ENCODE measurements around the gene NADSYN1. TPM values are rescaled to one million over a fixed set of nuclear protein-coding genes. Genes with fewer than 3 reads are reported as not detected.

Gene NADSYN1
- total RNA-seq, 4 donors from 2014 or later, result 144 to 271 (median 195) TPM

- H3K4me3 ChIP-seq, result no peak overlapping the region
- no peak for DNase-seq
- no peak overlapping the region for H3K27ac ChIP-seq
- in situ Hi-C loops (cut with MboI; ENCODE audit: low pct_ligation_motif_present in 1 of 4, low pct_unique_long_range_greater_than_20kb in 1 of 4, low sequenced_read_pairs in 3 of 4), result no loop called here
- intact Hi-C loops (cut with DNase I; ENCODE audit: low total_unique reads), result no loop called here
- WGBS, 2 donors (ENCODE audit: low coverage in 1 of 2), result 95% methylated on average over 19 of the region's 19 CpGs; no CpG with 5 or more reads in 1 of the 2 donors
- no peaks in the 10 kb centered on the region for H3K27me3 ChIP-seq
- TF ChIP-seq CTCF (IDR thresholded peaks at IDR 0.05) (no peak), EP300 (IDR thresholded peaks at IDR 0.05; ENCODE audit: low read depth) (no peak), POLR2AphosphoS5 (IDR thresholded peaks at IDR 0.05) (no peak)
- peaks cover 0 to 42% (median 20%) of the 10 kb centered on the region in 4 donors for H3K36me3 ChIP-seq
- H3K9me3 ChIP-seq, result no peaks in the 10 kb centered on the region
- H3K4me1 ChIP-seq, result no peaks in the 10 kb centered on the region
Measured at GRCh38 chr11:71491531-71491930, 38.5 kb downstream of the NADSYN1 start.

DNA sequence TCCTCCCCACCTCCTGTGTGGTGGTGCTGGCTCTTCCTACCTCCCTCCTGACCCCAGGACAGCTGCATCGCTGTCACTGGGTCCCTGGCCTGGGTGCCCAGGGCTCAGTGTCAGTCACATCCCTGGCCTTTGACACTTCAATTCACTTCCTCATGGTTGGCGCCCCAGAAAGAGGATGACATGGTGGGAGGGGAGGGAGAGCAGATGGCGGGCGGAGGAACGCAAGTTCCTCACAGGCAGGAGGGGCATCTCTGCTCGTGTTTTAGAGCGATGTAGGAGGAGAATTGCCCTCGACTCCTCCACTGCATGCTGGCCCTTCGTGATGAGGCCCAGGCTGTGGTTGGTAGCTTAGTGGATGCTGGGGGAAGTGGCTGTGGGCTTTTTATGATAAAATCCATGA is 38.9 kb downstream of the NADSYN1 start:
- no peak overlapping the region for H3K4me3 ChIP-seq
- WGBS, 2 donors (ENCODE audit: low coverage in 1 of 2), result 92% methylated on average over 9 of the region's 9 CpGs; no CpG with 5 or more reads in 1 of the 2 donors
- H3K9me3 ChIP-seq, result no peaks in the 10 kb centered on the region
- intact Hi-C loops (cut with DNase I; ENCODE audit: low total_unique reads) (no loop called here), in situ Hi-C loops (cut with MboI; ENCODE audit: low pct_ligation_motif_present in 1 of 4, low pct_unique_long_range_greater_than_20kb in 1 of 4, low sequenced_read_pairs in 3 of 4) (no loop called here)
- no peak overlapping the region for H3K27ac ChIP-seq
- no peaks in the 10 kb centered on the region for H3K4me1 ChIP-seq
- H3K27me3 ChIP-seq, result no peaks in the 10 kb centered on the region
- no peak for DNase-seq
- peaks cover 0 to 46% (median 21%) of the 10 kb centered on the region in 4 donors for H3K36me3 ChIP-seq
- TF ChIP-seq CTCF (IDR thresholded peaks at IDR 0.05), result no peak
- TF ChIP-seq EP300 (IDR thresholded peaks at IDR 0.05; ENCODE audit: low read depth), result no peak
- TF ChIP-seq POLR2A (IDR thresholded peaks at IDR 0.05), result no peak
- no peak for TF ChIP-seq POLR2AphosphoS5 (IDR thresholded peaks at IDR 0.05)

DNA sequence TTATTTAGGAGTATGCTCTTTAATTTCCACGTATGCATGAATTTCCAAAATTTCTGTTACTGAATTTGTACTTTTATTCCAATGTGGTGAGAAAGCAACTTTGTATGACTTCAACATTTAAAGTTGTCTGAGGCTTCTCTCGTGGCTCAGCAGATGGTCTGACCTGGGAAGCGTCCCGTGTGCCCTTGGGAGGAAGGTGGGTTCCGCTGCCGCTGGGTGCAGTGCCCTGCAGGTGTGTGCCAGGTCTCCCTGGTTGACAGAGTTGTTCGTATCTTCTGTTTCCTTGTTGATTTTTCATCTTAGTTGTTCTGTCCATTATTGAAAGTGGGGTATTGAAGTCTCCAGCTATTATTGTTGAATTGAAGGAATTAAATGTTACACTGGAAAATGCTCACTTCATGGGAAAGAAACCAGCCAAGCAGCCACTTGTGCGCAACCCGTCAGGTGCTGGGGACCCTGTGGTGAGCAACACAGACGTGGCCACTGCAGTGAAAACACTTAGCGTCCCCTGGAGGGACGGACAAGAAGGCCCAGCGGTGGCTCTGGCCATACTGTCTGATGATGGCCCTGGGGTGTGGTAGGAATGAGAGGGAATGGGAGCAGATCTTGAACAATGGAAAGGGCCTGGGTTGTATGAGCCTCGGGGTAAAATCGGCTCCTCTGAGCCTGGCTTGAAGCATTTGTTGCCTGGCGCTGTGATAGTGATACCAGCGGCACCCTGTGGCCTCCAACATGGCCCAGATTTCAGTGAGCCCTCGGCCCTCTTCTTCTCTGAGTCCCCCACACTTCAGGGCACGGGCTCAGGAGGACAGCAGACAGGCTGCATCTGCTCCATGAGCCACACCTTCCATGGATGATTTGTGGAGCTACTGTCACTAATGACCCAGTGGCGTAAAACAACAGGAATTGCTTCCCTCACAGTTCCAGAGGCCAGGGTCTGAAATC is 42.6 kb downstream of the NADSYN1 start:
- H3K27ac ChIP-seq, result no peak overlapping the region
- no peak for TF ChIP-seq POLR2AphosphoS5 (IDR thresholded peaks at IDR 0.05)
- no peak for TF ChIP-seq EP300 (IDR thresholded peaks at IDR 0.05; ENCODE audit: low read depth)
- TF ChIP-seq CTCF (IDR thresholded peaks at IDR 0.05), result no peak
- no peak for TF ChIP-seq POLR2A (IDR thresholded peaks at IDR 0.05)
- H3K4me1 ChIP-seq, result no peaks in the 10 kb centered on the region
- no peak overlapping the region for H3K4me3 ChIP-seq
- peaks cover 0 to 74% (median 34%) of the 10 kb centered on the region in 4 donors for H3K36me3 ChIP-seq
- H3K9me3 ChIP-seq, result no peaks in the 10 kb centered on the region
- in situ Hi-C loops (cut with MboI; ENCODE audit: low pct_ligation_motif_present in 1 of 4, low pct_unique_long_range_greater_than_20kb in 1 of 4, low sequenced_read_pairs in 3 of 4) (no loop called here), intact Hi-C loops (cut with DNase I; ENCODE audit: low total_unique reads) (no loop called here)
- WGBS, 2 donors (ENCODE audit: low coverage in 1 of 2), result 92 to 98% methylated on average over 6 to 20 of the region's 20 CpGs
- no peak for DNase-seq
- no peaks in the 10 kb centered on the region for H3K27me3 ChIP-seq

GRCh38 chr11:71496421-71496820 is 43.4 kb downstream of the NADSYN1 start:
- in situ Hi-C loops (cut with MboI; ENCODE audit: low pct_ligation_motif_present in 1 of 4, low pct_unique_long_range_greater_than_20kb in 1 of 4, low sequenced_read_pairs in 3 of 4), result no loop called here
- no peaks in the 10 kb centered on the region for H3K4me1 ChIP-seq
- H3K9me3 ChIP-seq, result no peaks in the 10 kb centered on the region
- intact Hi-C loops (cut with DNase I; ENCODE audit: low total_unique reads), result no loop called here
- 94 to 97% methylated on average over 4 to 13 of the region's 13 CpGs for WGBS, 2 donors (ENCODE audit: low coverage in 1 of 2)
- H3K27ac ChIP-seq, result no peak overlapping the region
- no peak for DNase-seq
- no peak overlapping the region for H3K4me3 ChIP-seq
- H3K27me3 ChIP-seq, result no peaks in the 10 kb centered on the region
- peaks cover 0 to 83% (median 34%) of the 10 kb centered on the region in 4 donors for H3K36me3 ChIP-seq
- TF ChIP-seq POLR2AphosphoS5 (IDR thresholded peaks at IDR 0.05) (no peak), EP300 (IDR thresholded peaks at IDR 0.05; ENCODE audit: low read depth) (no peak)

Data from transverse colon (tissue), 4 donors.